Measurements from ENCODE around the gene TSC22D4. TPM values are rescaled to one million over a fixed set of nuclear protein-coding genes. Genes with fewer than 3 reads are reported as not detected.

Gene TSC22D4
- total and polyA plus RNA-seq, 8 donors = 47.0 to 65.1 (median 56.1) TPM

DNA sequence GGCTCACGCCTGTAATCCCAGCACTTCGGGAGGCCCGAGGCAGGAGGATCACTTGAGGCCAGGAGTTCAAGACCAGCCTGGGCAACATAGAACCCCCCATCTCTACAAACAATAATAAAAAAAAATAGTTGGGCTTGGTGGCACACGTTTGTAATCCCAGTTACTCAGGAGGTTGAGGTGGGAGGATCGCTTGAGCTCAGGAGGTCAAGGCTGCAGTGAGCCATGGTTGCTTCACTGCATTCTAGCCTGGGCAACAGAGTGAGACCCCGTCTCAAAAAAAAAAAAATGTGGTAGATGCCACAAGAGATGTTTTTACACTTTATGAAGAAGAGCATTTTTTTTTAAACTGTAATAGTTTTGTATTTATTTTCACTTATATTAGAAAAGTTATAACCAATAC, 17.5 kb upstream of the TSC22D4 start:
- DNase-seq = peak in 1 of 4 donors; percentile 17
- Histone ChIP-seq H3K36me3 (no peaks in the 10 kb centered on the region), H3K27me3 (peaks cover 6 to 30% of the 10 kb centered on the region in 2 donors), H3K9me3 (no peaks in the 10 kb centered on the region), H3K27ac (no peak overlapping the region), H3K4me1 (peaks cover 7 to 13% of the 10 kb centered on the region in 2 donors), H3K4me3 (no peak overlapping the region)
- no peak for ATAC-seq
- TF ChIP-seq, protein P1, sequence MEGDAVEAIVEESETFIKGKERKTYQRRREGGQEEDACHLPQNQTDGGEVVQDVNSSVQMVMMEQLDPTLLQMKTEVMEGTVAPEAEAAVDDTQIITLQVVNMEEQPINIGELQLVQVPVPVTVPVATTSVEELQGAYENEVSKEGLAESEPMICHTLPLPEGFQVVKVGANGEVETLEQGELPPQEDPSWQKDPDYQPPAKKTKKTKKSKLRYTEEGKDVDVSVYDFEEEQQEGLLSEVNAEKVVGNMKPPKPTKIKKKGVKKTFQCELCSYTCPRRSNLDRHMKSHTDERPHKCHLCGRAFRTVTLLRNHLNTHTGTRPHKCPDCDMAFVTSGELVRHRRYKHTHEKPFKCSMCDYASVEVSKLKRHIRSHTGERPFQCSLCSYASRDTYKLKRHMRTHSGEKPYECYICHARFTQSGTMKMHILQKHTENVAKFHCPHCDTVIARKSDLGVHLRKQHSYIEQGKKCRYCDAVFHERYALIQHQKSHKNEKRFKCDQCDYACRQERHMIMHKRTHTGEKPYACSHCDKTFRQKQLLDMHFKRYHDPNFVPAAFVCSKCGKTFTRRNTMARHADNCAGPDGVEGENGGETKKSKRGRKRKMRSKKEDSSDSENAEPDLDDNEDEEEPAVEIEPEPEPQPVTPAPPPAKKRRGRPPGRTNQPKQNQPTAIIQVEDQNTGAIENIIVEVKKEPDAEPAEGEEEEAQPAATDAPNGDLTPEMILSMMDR (IDR thresholded peaks at IDR 0.05) = no peak
- intact Hi-C loops (cut with DNase I) = no loop called here

DNA sequence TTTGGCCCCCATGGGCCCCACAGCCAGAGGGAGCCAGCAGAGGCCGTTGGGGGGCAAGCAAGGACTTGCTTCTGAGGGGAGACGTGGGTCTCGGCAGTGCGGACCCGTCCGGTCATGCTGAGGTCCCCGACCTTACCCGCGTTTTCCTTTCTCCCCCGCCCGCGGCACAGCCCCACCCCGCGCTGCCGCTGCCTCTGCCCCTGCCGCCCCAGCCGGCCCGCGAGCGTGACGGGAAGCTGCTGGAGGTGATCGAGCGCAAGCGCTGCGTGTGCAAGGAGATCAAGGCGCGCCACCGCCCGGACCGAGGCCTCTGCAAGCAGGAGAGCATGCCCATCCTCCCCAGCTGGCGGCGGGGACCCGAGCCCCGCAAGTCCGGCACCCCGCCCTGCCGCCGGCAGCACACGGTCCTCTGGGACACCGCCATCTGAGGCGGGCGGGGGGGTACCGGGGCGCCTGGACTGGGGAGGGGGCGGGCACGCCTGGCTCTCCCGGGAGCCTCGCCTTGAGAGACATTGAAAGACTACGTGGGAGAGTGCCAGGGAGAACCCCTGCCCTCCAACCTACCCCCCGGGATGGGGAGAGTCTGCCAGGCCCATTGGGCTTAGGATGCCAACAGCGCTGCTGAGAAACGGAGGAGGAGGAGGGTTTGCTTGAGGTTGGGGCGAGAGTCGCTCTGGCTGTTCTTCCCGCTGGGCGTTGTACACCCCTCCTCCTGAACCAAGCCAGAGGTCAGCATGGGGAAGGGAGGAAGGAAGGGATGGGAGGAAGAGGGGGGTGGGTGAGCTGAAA, 14.7 kb upstream of the TSC22D4 start:
- TF ChIP-seq, protein P1 (IDR thresholded peaks at IDR 0.05) = no peak
- ATAC-seq = peak; percentile 76
- intact Hi-C loops (cut with DNase I) = no loop called here
- Histone ChIP-seq H3K36me3 (no peaks in the 10 kb centered on the region), H3K4me3 (peak overlapping the region; percentile 21 to 29), H3K27me3 (peaks cover 6 to 30% of the 10 kb centered on the region in 2 donors), H3K9me3 (no peaks in the 10 kb centered on the region), H3K27ac (no peak overlapping the region), H3K4me1 (peaks cover 7 to 13% of the 10 kb centered on the region in 2 donors)
- peak in 2 of 4 donors; percentile 58 to 90 for DNase-seq

DNA sequence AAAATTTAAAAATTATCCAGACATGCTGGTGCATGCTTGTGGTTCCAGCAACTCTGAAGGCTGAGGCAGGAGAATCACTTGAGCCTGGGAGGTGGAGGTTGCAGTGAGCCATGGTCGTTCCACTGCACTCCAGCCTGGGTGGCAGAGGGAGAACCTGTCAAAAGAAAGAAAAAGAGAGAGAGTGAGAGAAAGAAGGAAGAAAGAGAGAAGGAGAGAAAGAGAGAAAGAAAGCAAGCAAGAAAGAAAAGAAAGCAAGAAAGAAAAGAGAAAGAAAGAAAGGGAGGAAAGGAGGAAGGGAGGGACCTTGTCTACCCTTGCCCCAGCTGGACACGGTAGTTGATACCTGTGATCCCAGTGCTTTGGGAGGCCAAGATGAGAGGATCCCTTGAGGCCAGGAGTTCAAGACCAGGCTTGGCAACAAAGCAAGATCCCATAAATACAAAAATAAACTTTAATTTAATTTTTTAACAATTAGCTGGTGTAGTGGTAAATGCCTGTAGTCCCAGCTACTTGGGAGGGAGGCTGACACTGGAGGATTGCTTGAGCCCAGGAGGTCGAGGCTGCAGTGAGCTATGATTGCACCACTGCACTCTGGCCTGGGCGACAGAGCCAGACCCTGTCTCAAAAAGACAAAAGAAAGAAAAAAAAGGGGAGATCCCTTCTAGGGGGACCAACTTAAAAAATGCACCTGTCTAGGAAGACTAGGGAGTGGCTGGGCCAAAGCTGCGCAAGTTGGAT, 13.9 kb upstream of the TSC22D4 start:
- H3K9me3 ChIP-seq = no peaks in the 10 kb centered on the region
- intact Hi-C loops (cut with DNase I) = no loop called here
- H3K4me3 ChIP-seq = no peak overlapping the region

DNA sequence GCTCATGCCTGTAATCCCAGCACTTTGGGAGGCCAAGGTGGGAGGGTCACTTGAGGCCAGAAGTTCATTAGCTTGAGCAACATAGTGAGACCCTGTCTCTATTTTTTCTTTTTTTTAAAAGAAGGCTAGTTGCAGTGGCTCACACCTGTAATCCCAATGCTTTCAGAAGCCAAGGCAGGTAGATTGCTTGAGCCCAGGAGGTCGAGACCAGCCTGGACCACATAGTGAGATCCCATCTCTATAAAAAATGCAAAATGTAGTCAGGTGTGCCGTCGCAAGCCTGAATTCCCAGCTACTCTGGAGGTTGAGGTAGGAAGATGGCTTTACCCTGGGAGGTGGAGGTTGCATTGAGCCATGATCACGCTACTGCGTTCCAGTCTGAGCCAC, 12.2 kb upstream of the TSC22D4 start:
- DNase-seq (no peak), ATAC-seq (no peak)
- Histone ChIP-seq H3K4me3 (no peak overlapping the region), H3K9me3 (no peaks in the 10 kb centered on the region), H3K36me3 (no peaks in the 10 kb centered on the region), H3K4me1 (peaks cover 7 to 13% of the 10 kb centered on the region in 2 donors), H3K27ac (no peak overlapping the region), H3K27me3 (peaks cover 6 to 30% of the 10 kb centered on the region in 2 donors)
- intact Hi-C loops (cut with DNase I) = no loop called here
- TF ChIP-seq, protein P1 (IDR thresholded peaks at IDR 0.05) = no peak

More for the DNA sequence above, 13.9 kb upstream of the TSC22D4 start:
- DNase-seq (peak in 1 of 4 donors; percentile 1), ATAC-seq (no peak)
- no peaks in the 10 kb centered on the region for H3K36me3 ChIP-seq
- H3K4me1 ChIP-seq = peaks cover 7 to 13% of the 10 kb centered on the region in 2 donors
- TF ChIP-seq, protein P1 (IDR thresholded peaks at IDR 0.05) = no peak
- H3K27ac ChIP-seq = no peak overlapping the region
- H3K27me3 ChIP-seq = peaks cover 6 to 30% of the 10 kb centered on the region in 2 donors
